Activated T-cell treated with anti-CD3 and anti-CD28 coated beads, Interleukin-2, amount 50 U/mL, for 24 hours (primary cell): ENCODE results near the gene SLC38A7.
"Not testable (repeated sequence)": the region's sequence is repeated elsewhere in the genome, so short reads cannot be mapped to it uniquely, and the experiment has no call there.

ENCODE experiments used
- DNase-seq: peaks from one replicate; pipeline ENCODE4 v3.0.0-alpha.2; 2020
- H3K27ac Mint-ChIP-seq: 2 replicates; pipeline ENCODE4 v1.8.0; 2020; ENCODE audit warnings: mild to moderate bottlenecking, mixed read lengths
- H3K27me3 Mint-ChIP-seq: 2 replicates; pipeline ENCODE4 v1.8.0; 2020; ENCODE audit warnings: mixed read lengths
- H3K36me3 Mint-ChIP-seq: 2 replicates; pipeline ENCODE4 v1.8.0; 2020; ENCODE audit warnings: low read depth, mixed read lengths
- H3K4me1 Mint-ChIP-seq: 2 replicates; pipeline ENCODE4 v1.8.0; 2020; ENCODE audit warnings: low read depth, mixed read lengths
- H3K4me3 Mint-ChIP-seq: 2 replicates; pipeline ENCODE4 v1.8.0; 2020; ENCODE audit warnings: mild to moderate bottlenecking, moderate library complexity, mixed read lengths
- H3K9me3 Mint-ChIP-seq: 2 replicates; pipeline ENCODE4 v1.8.0; 2020; ENCODE audit warnings: mixed read lengths

Gene SLC38A7

GRCh38 chr16:58655215-58655596 is 29.4 kb downstream of the SLC38A7 start:
- H3K36me3 Mint-ChIP-seq: no peaks in the 10 kb centered on the region
- no peak overlapping the region for H3K27ac Mint-ChIP-seq
- no peak overlapping the region for H3K4me3 Mint-ChIP-seq
- no peaks in the 10 kb centered on the region for H3K9me3 Mint-ChIP-seq
- H3K4me1 Mint-ChIP-seq: no peaks in the 10 kb centered on the region
- DNase-seq: no peak
- H3K27me3 Mint-ChIP-seq: no peaks in the 10 kb centered on the region

- Mint-ChIP-seq H3K4me1 (no peaks in the 10 kb centered on the region), H3K4me3 (no peak overlapping the region), H3K27ac (no peak overlapping the region), H3K9me3 (no peaks in the 10 kb centered on the region), H3K27me3 (no peaks in the 10 kb centered on the region), H3K36me3 (no peaks in the 10 kb centered on the region)
- DNase-seq: no peak
Observed at GRCh38 chr16:58654560-58655214, 29.9 kb downstream of the SLC38A7 start.

- H3K27ac Mint-ChIP-seq: no peak overlapping the region
Observed at GRCh38 chr16:58652741-58653140, 31.8 kb downstream of the SLC38A7 start.

GRCh38 chr16:58651965-58652348 is 32.6 kb downstream of the SLC38A7 start:
- no peaks in the 10 kb centered on the region for H3K36me3 Mint-ChIP-seq
- H3K4me1 Mint-ChIP-seq: no peaks in the 10 kb centered on the region
- H3K27me3 Mint-ChIP-seq: no peaks in the 10 kb centered on the region
- DNase-seq: no peak
- H3K27ac Mint-ChIP-seq: no peak overlapping the region
- no peak overlapping the region for H3K4me3 Mint-ChIP-seq
- H3K9me3 Mint-ChIP-seq: no peaks in the 10 kb centered on the region

More at GRCh38 chr16:58652741-58653140, 31.8 kb downstream of the SLC38A7 start:
- no peaks in the 10 kb centered on the region for H3K9me3 Mint-ChIP-seq
- H3K4me3 Mint-ChIP-seq: no peak overlapping the region
- H3K36me3 Mint-ChIP-seq: no peaks in the 10 kb centered on the region
- no peaks in the 10 kb centered on the region for H3K4me1 Mint-ChIP-seq
- H3K27me3 Mint-ChIP-seq: no peaks in the 10 kb centered on the region
- DNase-seq: no peak

- no peaks in the 10 kb centered on the region for H3K27me3 Mint-ChIP-seq
- no peak overlapping the region for H3K4me3 Mint-ChIP-seq
- no peak overlapping the region for H3K27ac Mint-ChIP-seq
- no peaks in the 10 kb centered on the region for H3K36me3 Mint-ChIP-seq
- H3K9me3 Mint-ChIP-seq: no peaks in the 10 kb centered on the region
- H3K4me1 Mint-ChIP-seq: no peaks in the 10 kb centered on the region
- DNase-seq: no peak
Observed at GRCh38 chr16:58649707-58650106, 34.9 kb downstream of the SLC38A7 start.

GRCh38 chr16:58647107-58647506 is 37.5 kb downstream of the SLC38A7 start:
- H3K9me3 Mint-ChIP-seq: no peaks in the 10 kb centered on the region

GRCh38 chr16:58644765-58645487 is 39.6 kb downstream of the SLC38A7 start:
- H3K27ac Mint-ChIP-seq: no peak overlapping the region
- H3K9me3 Mint-ChIP-seq: no peaks in the 10 kb centered on the region
- DNase-seq: no peak
- no peaks in the 10 kb centered on the region for H3K27me3 Mint-ChIP-seq
- H3K4me1 Mint-ChIP-seq: no peaks in the 10 kb centered on the region
- H3K36me3 Mint-ChIP-seq: no peaks in the 10 kb centered on the region
- H3K4me3 Mint-ChIP-seq: no peak overlapping the region

More at GRCh38 chr16:58647107-58647506, 37.5 kb downstream of the SLC38A7 start:
- Mint-ChIP-seq H3K27ac (no peak overlapping the region), H3K27me3 (no peaks in the 10 kb centered on the region), H3K36me3 (no peaks in the 10 kb centered on the region), H3K4me1 (no peaks in the 10 kb centered on the region), H3K4me3 (no peak overlapping the region)
- no peak for DNase-seq

GRCh38 chr16:58644108-58644507 is 40.5 kb downstream of the SLC38A7 start:
- H3K36me3 Mint-ChIP-seq: no peaks in the 10 kb centered on the region
- no peak overlapping the region for H3K27ac Mint-ChIP-seq
- H3K4me3 Mint-ChIP-seq: no peak overlapping the region
- no peak for DNase-seq
- no peaks in the 10 kb centered on the region for H3K4me1 Mint-ChIP-seq
- no peaks in the 10 kb centered on the region for H3K9me3 Mint-ChIP-seq
- no peaks in the 10 kb centered on the region for H3K27me3 Mint-ChIP-seq

- no peak overlapping the region for H3K4me3 Mint-ChIP-seq
- no peaks in the 10 kb centered on the region for H3K36me3 Mint-ChIP-seq
- no peaks in the 10 kb centered on the region for H3K27me3 Mint-ChIP-seq
- H3K9me3 Mint-ChIP-seq: no peaks in the 10 kb centered on the region
- no peak for DNase-seq
- no peak overlapping the region for H3K27ac Mint-ChIP-seq
- no peaks in the 10 kb centered on the region for H3K4me1 Mint-ChIP-seq
Observed at GRCh38 chr16:58640949-58641348, 43.6 kb downstream of the SLC38A7 start.

- H3K36me3 Mint-ChIP-seq: no peaks in the 10 kb centered on the region
- H3K4me1 Mint-ChIP-seq: no peaks in the 10 kb centered on the region
- no peak for DNase-seq
- H3K9me3 Mint-ChIP-seq: no peaks in the 10 kb centered on the region
- no peak overlapping the region for H3K4me3 Mint-ChIP-seq
- no peaks in the 10 kb centered on the region for H3K27me3 Mint-ChIP-seq
- no peak overlapping the region for H3K27ac Mint-ChIP-seq
Observed at GRCh38 chr16:58639836-58640235, 44.7 kb downstream of the SLC38A7 start.

GRCh38 chr16:58639230-58639629 is 45.3 kb downstream of the SLC38A7 start:
- Mint-ChIP-seq H3K9me3 (no peaks in the 10 kb centered on the region), H3K4me3 (no peak overlapping the region), H3K27ac (no peak overlapping the region), H3K36me3 (no peaks in the 10 kb centered on the region), H3K27me3 (no peaks in the 10 kb centered on the region), H3K4me1 (no peaks in the 10 kb centered on the region)
- no peak for DNase-seq

- no peaks in the 10 kb centered on the region for H3K27me3 Mint-ChIP-seq
- no peak for DNase-seq
- H3K27ac Mint-ChIP-seq: no peak overlapping the region
- no peaks in the 10 kb centered on the region for H3K36me3 Mint-ChIP-seq
- H3K9me3 Mint-ChIP-seq: no peaks in the 10 kb centered on the region
- H3K4me1 Mint-ChIP-seq: no peaks in the 10 kb centered on the region
- H3K4me3 Mint-ChIP-seq: no peak overlapping the region
Observed at GRCh38 chr16:58638148-58639036, 46.2 kb downstream of the SLC38A7 start.

GRCh38 chr16:58637021-58637420 is 47.5 kb downstream of the SLC38A7 start:
- H3K27ac Mint-ChIP-seq, H3K4me1 Mint-ChIP-seq, H3K36me3 Mint-ChIP-seq, H3K27me3 Mint-ChIP-seq, DNase-seq, H3K9me3 Mint-ChIP-seq, H3K4me3 Mint-ChIP-seq: not testable (repeated sequence)

GRCh38 chr16:58636466-58636865 is 48.1 kb downstream of the SLC38A7 start:
- H3K4me3 Mint-ChIP-seq: no peak overlapping the region
- no peak for DNase-seq
- H3K9me3 Mint-ChIP-seq: no peaks in the 10 kb centered on the region
- no peaks in the 10 kb centered on the region for H3K36me3 Mint-ChIP-seq
- H3K27ac Mint-ChIP-seq: no peak overlapping the region
- H3K4me1 Mint-ChIP-seq: peaks cover under 1% of the 10 kb centered on the region
- H3K27me3 Mint-ChIP-seq: no peaks in the 10 kb centered on the region

GRCh38 chr16:58635502-58635901 is 49.1 kb downstream of the SLC38A7 start:
- H3K4me3 Mint-ChIP-seq: no peak overlapping the region
- H3K27me3 Mint-ChIP-seq: no peaks in the 10 kb centered on the region
- no peak overlapping the region for H3K27ac Mint-ChIP-seq
- no peaks in the 10 kb centered on the region for H3K36me3 Mint-ChIP-seq
- H3K4me1 Mint-ChIP-seq: peaks cover 5% of the 10 kb centered on the region
- no peak for DNase-seq
- H3K9me3 Mint-ChIP-seq: no peaks in the 10 kb centered on the region
